HFF-Myc (cell line): ENCODE data around the gene TTC33.

Experiments
- DNase-seq: peaks from one replicate; pipeline ENCODE4 v3.0.0-alpha.2; 2011; ENCODE audit warnings: low read depth; ENCODE audit errors: extremely low read depth
- H3K4me3 ChIP-seq: replicated peaks from 2 replicates; pipeline ENCODE4 v1.5.1; 2011; ENCODE audit warnings: low read depth, mild to moderate bottlenecking, control low read depth, low read length
- CTCF ChIP-seq: IDR thresholded peaks from 2 replicates; pipeline ENCODE4 v1.5.1; 2012; ENCODE audit warnings: mild to moderate bottlenecking, low read depth, low read length, control low read depth; ENCODE audit errors: missing control alignments

TTC33 gene

GRCh38 chr5:40776658-40776977 lies 20.9 kb upstream of the TTC33 start:
- no peak for TF ChIP-seq CTCF
- DNase-seq = no peak
- no peak overlapping the region for H3K4me3 ChIP-seq

GRCh38 chr5:40775846-40776657 lies 20.3 kb upstream of the TTC33 start:
- no peak for DNase-seq
- no peak for TF ChIP-seq CTCF
- no peak overlapping the region for H3K4me3 ChIP-seq

- H3K4me3 ChIP-seq = no peak overlapping the region
- TF ChIP-seq CTCF = no peak
- DNase-seq = no peak
Measured at GRCh38 chr5:40775085-40775845, 19.5 kb upstream of the TTC33 start.

- no peak for DNase-seq
- no peak overlapping the region for H3K4me3 ChIP-seq
- TF ChIP-seq CTCF = no peak
Measured at GRCh38 chr5:40774623-40775022, 18.9 kb upstream of the TTC33 start.

- no peak for TF ChIP-seq CTCF
- DNase-seq = no peak
Measured at GRCh38 chr5:40770764-40771163, 15.0 kb upstream of the TTC33 start.

GRCh38 chr5:40762705-40763104 lies 6.9 kb upstream of the TTC33 start:
- no peak for DNase-seq
- H3K4me3 ChIP-seq = no peak overlapping the region
- no peak for TF ChIP-seq CTCF

More at GRCh38 chr5:40770764-40771163, 15.0 kb upstream of the TTC33 start:
- H3K4me3 ChIP-seq = no peak overlapping the region
